Measurements from ENCODE around the gene FAM167B. TPM values are rescaled to one million over a fixed set of nuclear protein-coding genes. Genes with fewer than 3 reads are reported as not detected.

The FAM167B gene
- total RNA-seq, 4 donors from 2014 or later = 0.83 to 6.7 (median 4.7) TPM

DNA sequence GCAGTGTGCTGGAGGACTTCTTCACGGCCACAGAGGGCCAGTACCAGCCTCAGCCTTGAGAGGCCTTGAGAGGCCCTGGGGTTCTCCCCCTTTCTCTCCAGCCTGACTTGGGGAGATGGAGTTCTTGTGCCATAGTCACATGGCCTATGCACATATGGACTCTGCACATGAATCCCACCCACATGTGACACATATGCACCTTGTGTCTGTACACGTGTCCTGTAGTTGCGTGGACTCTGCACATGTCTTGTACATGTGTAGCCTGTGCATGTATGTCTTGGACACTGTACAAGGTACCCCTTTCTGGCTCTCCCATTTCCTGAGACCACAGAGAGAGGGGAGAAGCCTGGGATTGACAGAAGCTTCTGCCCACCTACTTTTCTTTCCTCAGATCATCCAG lies 38.6 kb downstream of the FAM167B start:
- Histone ChIP-seq H3K4me3 (no peak overlapping the region), H3K9me3 (no peaks in the 10 kb centered on the region), H3K36me3 (no peaks in the 10 kb centered on the region), H3K4me1 (no peaks in the 10 kb centered on the region), H3K27ac (replicated peaks in 1 of 4) (no peak overlapping the region), H3K27me3 (no peaks in the 10 kb centered on the region)
- TF ChIP-seq EP300 (IDR thresholded peaks at IDR 0.05) (no peak), POLR2AphosphoS5 (IDR thresholded peaks at IDR 0.05) (no peak), POLR2A (IDR thresholded peaks at IDR 0.05; ENCODE audit: low read depth) (no peak)
- TF ChIP-seq, protein P1, sequence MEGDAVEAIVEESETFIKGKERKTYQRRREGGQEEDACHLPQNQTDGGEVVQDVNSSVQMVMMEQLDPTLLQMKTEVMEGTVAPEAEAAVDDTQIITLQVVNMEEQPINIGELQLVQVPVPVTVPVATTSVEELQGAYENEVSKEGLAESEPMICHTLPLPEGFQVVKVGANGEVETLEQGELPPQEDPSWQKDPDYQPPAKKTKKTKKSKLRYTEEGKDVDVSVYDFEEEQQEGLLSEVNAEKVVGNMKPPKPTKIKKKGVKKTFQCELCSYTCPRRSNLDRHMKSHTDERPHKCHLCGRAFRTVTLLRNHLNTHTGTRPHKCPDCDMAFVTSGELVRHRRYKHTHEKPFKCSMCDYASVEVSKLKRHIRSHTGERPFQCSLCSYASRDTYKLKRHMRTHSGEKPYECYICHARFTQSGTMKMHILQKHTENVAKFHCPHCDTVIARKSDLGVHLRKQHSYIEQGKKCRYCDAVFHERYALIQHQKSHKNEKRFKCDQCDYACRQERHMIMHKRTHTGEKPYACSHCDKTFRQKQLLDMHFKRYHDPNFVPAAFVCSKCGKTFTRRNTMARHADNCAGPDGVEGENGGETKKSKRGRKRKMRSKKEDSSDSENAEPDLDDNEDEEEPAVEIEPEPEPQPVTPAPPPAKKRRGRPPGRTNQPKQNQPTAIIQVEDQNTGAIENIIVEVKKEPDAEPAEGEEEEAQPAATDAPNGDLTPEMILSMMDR (IDR thresholded peaks at IDR 0.05) = no peak
- no peak for DNase-seq (ENCODE audit: extremely low spot score)
- 92% methylated on average over 3 of the region's 3 CpGs for WGBS
- intact Hi-C loops (cut with DNase I) = no loop called here

DNA sequence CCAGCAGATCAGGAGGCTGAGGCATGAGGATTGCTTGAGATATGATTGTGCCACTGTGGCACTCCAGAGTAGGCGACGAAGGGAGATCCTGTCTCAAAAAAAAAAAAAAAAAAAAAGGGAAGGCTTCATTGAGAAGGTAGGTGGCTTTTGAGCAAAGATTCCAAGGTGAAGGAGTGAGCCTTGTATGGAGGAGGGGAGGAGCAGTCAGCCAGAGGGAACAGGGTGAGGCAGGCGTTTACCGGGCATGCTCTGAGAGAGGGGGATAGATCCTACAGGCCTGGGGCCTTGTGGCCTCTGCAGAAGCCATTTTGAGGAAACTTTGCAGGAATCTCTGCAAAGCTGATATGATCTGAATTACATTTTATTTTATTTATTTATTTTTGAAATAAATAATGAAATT lies 39.7 kb downstream of the FAM167B start:
- 89% methylated on average over 4 of the region's 4 CpGs for WGBS
- Histone ChIP-seq H3K9me3 (no peaks in the 10 kb centered on the region), H3K4me1 (peaks cover 5 to 10% (median 6%) of the 10 kb centered on the region in 4 donors), H3K27me3 (no peaks in the 10 kb centered on the region), H3K4me3 (no peak overlapping the region), H3K27ac (replicated peaks in 1 of 4) (no peak overlapping the region), H3K36me3 (no peaks in the 10 kb centered on the region)
- DNase-seq (ENCODE audit: extremely low spot score) = no peak
- TF ChIP-seq EP300 (IDR thresholded peaks at IDR 0.05) = no peak
- TF ChIP-seq POLR2A (IDR thresholded peaks at IDR 0.05; ENCODE audit: low read depth) = no peak
- TF ChIP-seq, protein P1 (IDR thresholded peaks at IDR 0.05) = no peak
- no peak for TF ChIP-seq POLR2AphosphoS5 (IDR thresholded peaks at IDR 0.05)
- intact Hi-C loops (cut with DNase I) = no loop called here

DNA sequence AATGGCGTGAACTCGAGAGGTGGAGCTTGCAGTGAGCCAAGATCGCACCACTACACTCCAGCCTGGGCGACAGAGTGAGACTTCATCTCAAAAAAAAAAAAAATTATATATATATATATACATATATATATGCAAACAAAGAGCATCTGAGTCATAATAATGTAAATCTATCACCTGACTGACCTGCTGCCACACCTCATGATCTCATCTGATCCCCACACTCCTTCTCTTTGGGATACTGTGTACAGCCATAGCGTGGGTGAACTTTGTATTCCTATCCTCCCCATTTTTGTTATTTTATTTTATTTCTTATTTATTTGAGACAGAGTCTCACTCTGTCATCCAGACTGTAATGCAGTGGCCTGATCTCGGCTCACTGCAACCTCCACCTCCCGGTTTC lies 42.2 kb downstream of the FAM167B start:
- Histone ChIP-seq H3K27ac (replicated peaks in 1 of 4) (no peak overlapping the region), H3K9me3 (no peaks in the 10 kb centered on the region), H3K4me1 (peaks cover 6 to 29% (median 20%) of the 10 kb centered on the region in 4 donors), H3K36me3 (no peaks in the 10 kb centered on the region), H3K4me3 (no peak overlapping the region), H3K27me3 (no peaks in the 10 kb centered on the region)
- TF ChIP-seq POLR2A (IDR thresholded peaks at IDR 0.05; ENCODE audit: low read depth) (no peak), POLR2AphosphoS5 (IDR thresholded peaks at IDR 0.05) (no peak), EP300 (IDR thresholded peaks at IDR 0.05) (no peak)
- TF ChIP-seq, protein P1 (IDR thresholded peaks at IDR 0.05) = no peak
- DNase-seq (ENCODE audit: extremely low spot score) = no peak
- intact Hi-C loops (cut with DNase I) = no loop called here
- WGBS = 93% methylated on average over 7 of the region's 7 CpGs

DNA sequence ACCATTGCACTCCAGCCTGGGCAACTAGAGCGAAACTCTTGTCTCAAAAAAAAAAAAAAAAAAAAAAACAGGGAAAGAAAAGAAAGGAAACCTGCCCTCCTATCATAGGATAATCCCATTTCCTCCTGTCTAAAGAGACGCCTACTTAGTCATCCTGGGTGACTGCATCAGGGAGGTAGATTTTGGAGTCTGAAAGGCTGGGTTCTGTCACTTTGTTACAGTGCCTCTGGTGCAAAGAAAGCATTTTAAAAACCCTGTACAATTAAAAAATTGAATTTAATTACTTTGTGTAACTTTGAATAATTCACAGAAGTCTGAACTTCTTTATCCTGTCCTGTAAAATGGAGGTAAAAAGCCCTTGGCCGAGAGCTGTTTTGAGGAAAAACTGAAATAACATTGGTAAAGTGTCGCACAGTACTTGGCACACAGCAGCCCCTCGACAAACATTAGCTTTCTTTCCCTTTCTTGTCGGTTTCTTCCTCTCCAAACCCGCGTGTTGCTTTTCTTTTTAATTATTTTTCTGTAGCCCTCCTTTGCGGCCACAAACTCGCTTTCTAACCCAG lies 44.2 kb downstream of the FAM167B start:
- peak overlapping the region; percentile 69 to 86 (median 76) for H3K4me3 ChIP-seq
- no peak for DNase-seq (ENCODE audit: extremely low spot score)
- intact Hi-C loops (cut with DNase I) = no loop called here
- H3K4me1 ChIP-seq = peaks cover 6 to 33% (median 20%) of the 10 kb centered on the region in 4 donors
- H3K9me3 ChIP-seq = no peaks in the 10 kb centered on the region
- H3K36me3 ChIP-seq = no peaks in the 10 kb centered on the region
- peak overlapping the region; percentile 81 to 90 (median 84) for H3K27ac ChIP-seq (replicated peaks in 1 of 4)
- 60% methylated on average over 10 of the region's 10 CpGs for WGBS
- H3K27me3 ChIP-seq = no peaks in the 10 kb centered on the region
- TF ChIP-seq POLR2A (IDR thresholded peaks at IDR 0.05; ENCODE audit: low read depth) = no peak
- TF ChIP-seq EP300 (IDR thresholded peaks at IDR 0.05) = no peak
- TF ChIP-seq, protein P1 (IDR thresholded peaks at IDR 0.05) = no peak
- no peak for TF ChIP-seq POLR2AphosphoS5 (IDR thresholded peaks at IDR 0.05)
